Cerebellar cortex (tissue), 1 donor: ENCODE data around the gene FSCB.
"Not testable (repeated sequence)": the region's sequence is repeated elsewhere in the genome, so short reads cannot be mapped to it uniquely, and the experiment has no call there.

Experiments used
- DNase-seq: peaks from one replicate; pipeline ENCODE4 v3.0.0-alpha.2; 2015; ENCODE audit warnings: low spot score

FSCB gene

GRCh38 chr14:44507183-44507582, at the start of gene FSCB:
Gene FSCB, minus strand, starts transcription at chr14:44507283. Its CDS starts 296 bp downstream, at chr14:44506987.
- no peak for DNase-seq

- DNase-seq: no peak
Observed at GRCh38 chr14:44531658-44532057, 24.6 kb upstream of the FSCB start.

GRCh38 chr14:44530475-44530874, 23.4 kb upstream of the FSCB start:
- no peak for DNase-seq

- DNase-seq: no peak
Observed at GRCh38 chr14:44529026-44529425, 21.9 kb upstream of the FSCB start.

- DNase-seq: no peak
Observed at GRCh38 chr14:44528180-44528579, 21.1 kb upstream of the FSCB start.

- DNase-seq: no peak
Observed at GRCh38 chr14:44525237-44525636, 18.2 kb upstream of the FSCB start.

GRCh38 chr14:44515668-44516067, 8.6 kb upstream of the FSCB start:
- not testable (repeated sequence) for DNase-seq

- no peak for DNase-seq
Observed at GRCh38 chr14:44508834-44509233, 1.8 kb upstream of the FSCB start.

- DNase-seq: no peak
Observed at GRCh38 chr14:44505588-44505987, 1.5 kb downstream of the FSCB start.

- DNase-seq: no peak
Observed at GRCh38 chr14:44497148-44497547, 9.9 kb downstream of the FSCB start.

- no peak for DNase-seq
Observed at GRCh38 chr14:44494137-44494536, 12.9 kb downstream of the FSCB start.

GRCh38 chr14:44490966-44491365, 16.1 kb downstream of the FSCB start:
- no peak for DNase-seq

GRCh38 chr14:44477953-44478352, 29.1 kb downstream of the FSCB start:
- no peak for DNase-seq

- DNase-seq: no peak
Observed at GRCh38 chr14:44468771-44469170, 38.3 kb downstream of the FSCB start.

- no peak for DNase-seq
Observed at GRCh38 chr14:44463356-44464004, 43.6 kb downstream of the FSCB start.

GRCh38 chr14:44462381-44462780, 44.7 kb downstream of the FSCB start:
- DNase-seq: no peak

- no peak for DNase-seq
Observed at GRCh38 chr14:44461811-44462210, 45.3 kb downstream of the FSCB start.
